ENCODE measurements around the gene GOT1.

GOT1 gene

DNA sequence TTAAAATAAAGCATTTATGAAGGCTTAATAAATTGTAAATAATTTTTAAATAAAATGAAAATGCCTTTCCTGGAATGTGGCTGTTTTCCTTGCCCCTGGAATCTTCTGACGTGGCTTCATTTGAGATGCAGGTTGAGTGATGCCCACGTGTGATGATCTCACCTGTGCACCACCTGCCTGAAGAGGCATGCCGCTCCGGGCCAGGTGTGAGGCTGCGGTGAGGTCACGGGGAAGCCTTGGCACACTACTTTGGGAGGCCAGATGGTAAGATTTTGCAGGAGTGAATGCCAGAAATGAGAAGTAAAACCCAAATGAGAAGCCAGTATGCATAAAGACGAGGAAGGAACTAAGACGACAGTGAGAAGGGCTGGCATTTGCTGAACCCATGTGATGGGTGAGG, 36.2 kb downstream of the GOT1 start:
- DNase-seq, result no peak

DNA sequence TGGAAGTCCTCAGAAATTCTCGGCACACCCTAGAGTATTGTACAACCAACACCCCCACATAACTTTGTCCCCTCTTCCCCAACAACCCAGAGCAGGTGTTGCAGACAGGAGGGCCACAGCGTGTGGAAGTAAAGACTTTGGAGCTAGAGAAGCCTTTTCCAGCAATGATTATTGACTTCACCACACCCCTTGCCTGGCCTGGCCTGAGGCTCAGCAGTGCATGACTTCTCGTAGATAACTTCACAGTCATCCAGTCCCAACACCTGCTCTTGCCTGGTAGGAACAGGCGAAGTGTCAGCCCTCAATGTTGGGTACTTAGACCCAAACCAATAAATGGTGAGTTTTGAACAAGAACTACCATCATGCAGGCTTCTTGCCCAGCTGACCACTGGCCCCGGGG, 36.7 kb downstream of the GOT1 start:
- no peak for DNase-seq

DNA sequence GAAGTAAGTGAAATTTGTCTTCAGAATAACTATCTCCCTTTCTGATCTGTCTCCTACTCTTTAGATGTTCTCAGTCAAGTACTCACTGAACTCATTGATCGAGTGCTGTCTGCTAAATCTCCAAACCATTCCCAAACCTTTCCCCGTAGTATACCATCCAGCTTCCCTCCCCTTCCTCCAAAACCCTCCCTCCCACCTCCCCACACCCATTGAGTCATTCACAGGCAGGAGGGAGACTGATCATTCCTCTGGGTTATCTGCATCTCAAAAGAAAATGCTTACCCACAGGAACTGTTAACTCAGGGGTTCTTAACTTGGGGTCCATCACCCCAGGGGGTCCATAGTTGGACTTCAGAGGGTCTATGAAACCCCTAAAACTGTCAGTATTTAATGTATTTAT, 37.4 kb downstream of the GOT1 start:
- no peak for DNase-seq

DNA sequence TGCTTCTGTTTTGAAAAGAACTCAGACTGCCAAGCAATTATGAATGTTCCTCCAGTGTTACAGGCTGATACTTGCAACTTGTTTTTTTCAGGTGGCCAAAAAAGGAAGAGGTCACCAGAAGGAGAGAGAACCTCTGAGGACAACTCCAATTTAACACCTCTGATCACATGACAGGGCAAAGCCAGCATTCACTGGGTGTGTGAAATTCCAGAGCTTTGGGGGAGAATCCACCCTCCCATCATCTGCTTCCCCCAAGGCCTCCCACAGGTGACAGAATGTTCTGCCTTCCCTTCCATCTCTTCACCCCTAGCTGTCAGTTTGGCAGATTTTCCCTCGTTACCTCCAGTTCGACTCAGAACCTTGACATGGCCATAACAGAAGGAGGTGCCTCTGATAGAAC, 39.1 kb downstream of the GOT1 start:
- DNase-seq, result no peak

DNA sequence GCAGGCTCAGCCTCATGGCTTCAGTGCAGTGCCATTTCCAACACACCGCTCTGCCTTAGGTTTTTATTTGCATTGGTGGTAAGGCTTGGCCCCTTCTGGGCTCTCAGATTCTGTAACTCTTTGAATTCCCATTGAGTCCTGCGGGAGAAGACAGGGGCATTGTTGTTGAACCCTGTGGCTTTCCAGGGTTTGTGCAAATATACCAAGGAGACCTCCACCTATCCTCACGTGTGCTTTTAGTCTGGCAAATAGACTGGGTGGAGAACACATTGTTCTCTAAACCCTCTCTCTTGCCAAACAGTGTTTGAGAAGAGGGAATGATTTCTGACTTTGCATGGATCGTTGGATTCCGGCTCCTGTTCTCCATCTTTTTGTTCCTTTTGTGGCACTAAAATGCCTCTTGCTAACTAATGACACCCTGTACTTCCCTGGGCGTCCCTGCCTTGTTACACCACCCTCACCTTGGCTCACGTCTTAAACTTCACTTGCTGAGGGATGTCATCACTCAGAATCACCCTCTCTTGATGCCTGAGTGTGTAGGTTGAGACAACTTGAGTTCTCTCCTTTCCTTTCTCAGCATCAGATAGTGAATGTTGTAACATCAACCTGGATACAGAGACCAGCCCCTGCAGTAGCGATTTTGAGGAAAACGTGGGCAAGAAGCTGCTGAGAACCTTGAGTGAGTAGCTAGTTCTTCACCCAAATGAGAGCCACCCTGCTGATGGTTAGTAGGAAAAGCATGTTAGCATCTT, 40.5 kb downstream of the GOT1 start:
- DNase-seq, result no peak

DNA sequence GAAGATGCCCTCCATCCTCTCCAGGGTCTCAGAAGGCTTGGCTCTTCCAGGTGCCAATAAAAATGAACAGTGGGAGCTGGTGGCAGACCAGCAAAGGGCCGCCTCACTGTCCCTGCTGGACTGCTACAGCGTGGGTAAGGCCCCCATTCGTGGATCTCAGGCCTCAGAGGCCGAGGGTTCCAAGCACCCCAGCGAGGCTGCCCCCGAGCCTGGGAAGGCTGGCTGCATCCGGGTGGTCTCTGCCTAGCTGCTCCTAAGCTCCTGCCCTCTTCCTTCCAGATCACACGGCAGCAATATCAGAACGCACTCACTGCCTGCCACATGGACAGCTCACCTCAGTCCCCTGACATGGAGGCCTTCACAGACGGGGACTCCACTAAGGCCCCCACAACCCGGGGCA, 42.9 kb downstream of the GOT1 start:
- DNase-seq, result no peak

DNA sequence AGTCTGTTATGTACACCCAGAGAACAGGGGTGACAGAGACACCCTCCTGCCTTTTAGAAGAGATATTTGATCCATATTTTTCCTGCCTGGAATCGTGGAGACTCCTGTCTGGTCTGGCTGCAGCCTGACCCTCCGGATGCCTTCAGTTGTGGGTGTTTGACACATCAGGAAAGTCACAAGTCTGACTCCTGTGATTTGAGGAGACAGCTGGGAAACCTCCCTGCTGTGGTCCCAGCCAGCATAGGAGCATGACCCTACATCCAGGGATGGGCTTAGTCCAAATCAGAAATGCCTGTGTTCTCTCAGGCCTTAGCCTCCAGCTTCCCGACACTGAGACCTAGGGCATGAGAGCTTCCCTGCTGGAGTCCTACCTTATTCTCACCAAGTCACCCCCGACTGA, 43.4 kb downstream of the GOT1 start:
- no peak for DNase-seq

DNA sequence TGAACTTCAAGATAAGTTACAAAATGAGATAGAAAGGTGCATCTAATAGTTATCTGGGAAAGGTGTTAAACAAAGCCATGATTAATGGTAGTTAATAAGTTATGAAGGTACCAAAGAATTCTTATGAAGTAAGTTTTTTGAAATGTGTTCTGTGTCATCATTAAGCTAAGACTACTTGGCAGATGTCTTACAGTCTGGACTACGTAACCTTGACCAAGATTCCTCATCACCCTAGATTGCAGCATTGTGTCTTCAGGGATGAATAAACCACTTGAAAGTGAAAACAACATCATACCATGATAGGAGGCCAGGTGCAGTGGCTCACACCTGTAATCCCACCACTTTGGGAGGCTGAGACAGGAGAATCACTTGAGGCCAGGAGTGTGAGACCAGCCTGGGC, 48.2 kb downstream of the GOT1 start:
- no peak for DNase-seq

DNA sequence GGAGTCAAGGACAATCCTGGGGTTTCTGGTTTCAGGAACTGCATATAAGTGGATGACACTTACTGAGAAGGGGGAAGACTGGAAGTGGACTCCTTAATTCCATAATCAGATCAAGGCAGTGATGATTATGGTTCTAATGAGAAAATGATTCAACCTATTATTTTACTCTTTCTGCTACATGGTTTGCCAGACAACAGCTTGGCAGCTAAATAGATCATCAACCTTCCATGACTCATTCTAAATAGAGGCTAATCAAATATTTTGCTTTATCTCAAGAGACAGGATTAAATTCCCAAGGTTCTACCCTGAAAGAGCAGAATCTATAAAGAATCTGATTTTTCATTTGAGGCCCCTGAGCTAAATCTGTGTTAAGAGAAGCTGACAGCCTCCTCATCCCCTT, 55.0 kb downstream of the GOT1 start:
- DNase-seq, result no peak

DNA sequence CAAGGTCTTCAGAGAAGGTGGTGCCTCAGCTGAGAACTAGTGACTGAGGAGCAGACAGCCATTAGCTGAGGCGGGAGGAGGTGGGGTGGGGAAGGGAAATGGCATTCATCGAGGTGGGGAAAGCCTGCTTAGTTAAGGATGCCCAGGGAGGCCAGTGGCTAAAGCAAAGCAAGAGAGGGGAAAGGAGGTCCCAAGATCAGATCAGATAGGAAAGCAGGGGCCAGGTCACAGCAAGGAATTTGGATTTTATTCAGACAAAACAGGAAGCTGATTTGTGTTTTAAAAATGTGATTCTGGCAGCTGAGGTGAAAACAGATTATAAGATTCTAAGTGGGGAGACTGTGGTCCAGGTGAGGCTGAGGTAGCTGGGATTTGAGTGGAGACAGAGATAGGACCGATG, 55.5 kb downstream of the GOT1 start:
- DNase-seq, result no peak

DNA sequence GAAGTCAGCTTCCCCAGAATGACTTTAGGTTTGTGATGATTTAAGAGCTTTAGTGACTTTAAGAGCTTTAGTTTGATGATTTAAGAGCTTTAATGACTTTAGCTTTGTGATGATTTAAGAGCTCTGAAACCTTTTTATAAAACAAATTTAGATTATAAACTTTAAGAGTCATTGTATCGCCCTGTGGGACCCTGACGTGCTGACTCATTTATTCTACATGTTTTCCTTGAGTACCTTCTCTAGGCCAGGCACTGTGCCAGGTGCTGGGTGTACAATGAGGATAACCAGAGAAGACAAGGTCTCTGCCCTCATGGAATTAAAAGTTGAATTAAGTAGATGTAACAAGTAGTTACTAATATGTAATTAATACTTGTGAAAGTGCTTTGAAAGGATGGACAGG, 55.9 kb downstream of the GOT1 start:
- no peak for DNase-seq

DNA sequence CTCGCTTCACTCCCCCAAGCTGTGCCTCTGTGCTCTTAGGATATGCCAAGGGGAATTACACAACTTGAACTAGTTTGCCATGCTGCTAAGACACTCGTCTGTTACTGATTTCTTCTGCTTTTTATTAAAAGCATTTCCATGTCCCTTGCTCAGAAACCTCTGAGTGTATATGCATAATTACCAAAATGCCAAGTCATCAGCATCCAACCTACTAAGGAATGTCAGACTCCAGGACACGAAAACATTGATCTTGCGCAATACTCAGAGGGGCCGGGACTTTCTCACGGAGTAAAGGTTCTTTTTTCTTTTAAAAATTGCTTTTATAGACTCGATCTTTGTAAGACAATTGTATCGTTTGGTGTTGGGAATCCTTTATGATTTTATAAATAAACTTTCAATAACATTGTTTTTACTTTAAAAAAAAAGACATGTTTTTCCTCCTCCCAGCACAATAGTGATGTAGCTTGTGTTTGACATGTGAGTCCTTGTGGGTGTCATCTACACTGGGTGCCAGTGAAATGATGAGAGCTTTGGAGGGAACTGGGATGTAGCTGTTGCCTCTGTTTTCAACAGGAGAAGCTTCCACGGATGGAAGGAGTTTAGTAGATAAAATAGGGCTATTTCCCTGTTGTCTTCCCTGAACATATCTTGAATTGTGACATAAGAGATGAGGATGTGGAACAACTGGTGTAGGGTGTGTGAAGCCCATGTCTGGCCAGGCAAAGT, 57.7 kb downstream of the GOT1 start:
- DNase-seq, result no peak

DNA sequence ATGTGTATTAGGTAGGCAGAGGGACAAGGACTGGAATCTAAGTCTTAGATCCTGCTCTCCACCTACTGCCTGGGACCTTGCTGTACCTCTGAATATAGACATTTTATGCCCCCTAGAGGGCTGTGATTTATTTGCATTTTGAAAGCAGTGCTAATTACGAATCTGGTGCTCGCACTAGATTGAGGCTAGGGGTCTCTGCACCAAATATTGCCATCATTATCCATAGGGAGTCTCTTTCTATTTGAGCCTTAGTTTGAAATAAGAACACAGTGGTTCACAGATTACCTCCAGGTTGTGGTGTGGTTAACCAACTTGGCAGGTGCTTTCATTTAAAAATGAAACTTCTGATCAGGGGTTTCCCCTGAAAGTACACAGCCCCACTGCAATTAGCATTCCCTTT, 59.4 kb downstream of the GOT1 start:
- DNase-seq, result no peak

DNA sequence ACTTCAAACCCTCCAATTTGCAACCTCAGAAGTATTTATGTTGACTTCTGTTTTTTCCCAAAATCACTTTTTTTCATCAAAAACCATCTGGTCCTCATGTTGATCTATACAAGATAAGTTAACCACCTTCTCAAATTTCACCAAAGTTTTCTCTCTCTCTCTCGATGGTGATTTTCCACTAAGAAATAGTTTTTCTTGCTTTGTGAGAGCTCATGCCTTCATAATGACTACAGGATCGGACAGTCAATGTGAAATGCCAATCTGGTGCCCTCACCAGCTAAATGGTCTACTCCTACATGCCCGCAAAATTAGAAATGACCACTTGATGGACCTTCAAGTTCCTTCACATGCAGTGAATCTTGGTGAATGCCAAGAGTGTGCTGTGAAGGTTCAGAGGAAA, 60.9 kb downstream of the GOT1 start:
- no peak for DNase-seq

DNA sequence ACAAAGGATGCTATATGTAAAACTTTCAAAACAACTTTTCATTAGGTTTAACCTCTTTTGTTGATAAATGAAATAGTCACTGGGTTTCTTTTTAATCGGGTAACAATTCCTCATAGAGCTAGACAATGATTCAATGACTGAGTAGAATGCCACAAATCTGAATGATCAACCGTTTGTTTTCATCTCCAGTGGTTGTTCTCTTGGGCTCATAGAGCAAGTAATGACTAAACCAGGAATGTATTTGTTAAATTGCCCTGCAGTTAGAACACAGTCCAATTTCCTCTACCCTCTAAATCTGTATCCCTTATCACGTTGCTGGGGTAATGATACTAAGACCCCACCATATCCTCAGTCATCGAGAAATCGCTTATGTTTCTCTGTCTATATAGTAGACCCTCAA, 61.3 kb downstream of the GOT1 start:
- no peak for DNase-seq

DNA sequence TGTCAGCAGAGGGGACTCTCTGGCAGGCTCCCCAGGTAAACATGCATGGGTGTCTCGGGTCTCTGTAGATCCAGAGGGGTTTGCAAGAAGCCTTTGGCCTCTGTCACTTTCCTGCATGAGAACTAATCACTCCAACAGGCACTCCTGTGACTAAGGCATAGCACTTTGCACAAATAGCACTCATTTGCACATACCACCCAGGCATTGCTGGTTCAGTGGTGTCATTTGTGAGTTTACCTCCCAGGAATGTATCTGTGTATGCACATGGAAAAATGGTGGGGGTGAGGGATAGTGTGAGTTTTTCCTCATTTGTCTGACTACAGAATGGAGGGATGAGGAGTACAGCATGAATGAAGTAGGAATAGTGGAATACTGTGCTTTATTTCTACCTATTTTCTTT, 61.8 kb downstream of the GOT1 start:
- no peak for DNase-seq

DNA sequence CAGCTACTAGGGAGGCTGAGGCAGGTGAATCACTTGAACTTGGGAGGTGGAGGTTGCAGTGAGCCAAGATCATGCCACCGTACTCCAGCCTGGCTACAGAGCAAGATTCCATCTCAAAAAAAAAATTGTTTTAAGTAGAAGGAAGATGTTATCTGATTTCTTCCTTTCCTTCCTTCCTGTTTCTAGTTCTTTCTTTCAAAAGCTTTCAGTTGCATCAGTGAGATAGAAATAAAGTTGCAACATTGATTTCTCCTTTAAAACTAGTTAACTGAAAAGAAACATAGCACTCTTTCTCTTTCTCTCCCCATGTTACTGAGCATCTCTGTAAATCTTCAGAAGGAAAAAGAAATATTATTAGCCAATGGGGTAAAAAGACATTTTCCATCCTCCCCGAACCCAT, 63.8 kb downstream of the GOT1 start:
- no peak for DNase-seq

DNA sequence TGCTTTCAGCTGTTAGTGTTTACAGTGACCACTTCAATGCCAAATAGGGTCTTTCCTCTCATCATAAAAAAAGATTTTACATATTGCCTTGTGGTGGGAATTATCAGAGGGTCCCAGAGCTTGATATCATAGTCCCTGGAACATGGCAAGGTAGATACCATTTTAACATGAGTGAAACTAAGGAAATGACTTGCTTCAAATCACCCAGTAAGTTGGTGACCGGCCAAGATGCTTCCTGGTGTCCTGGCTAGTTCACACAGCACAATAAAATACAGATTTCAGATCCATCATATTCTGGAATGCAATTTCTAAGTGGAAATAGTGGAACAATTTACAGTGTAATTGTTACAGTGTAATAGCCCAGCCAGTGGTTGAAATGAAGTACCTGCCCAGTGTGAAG, 64.7 kb downstream of the GOT1 start:
- no peak for DNase-seq

DNA sequence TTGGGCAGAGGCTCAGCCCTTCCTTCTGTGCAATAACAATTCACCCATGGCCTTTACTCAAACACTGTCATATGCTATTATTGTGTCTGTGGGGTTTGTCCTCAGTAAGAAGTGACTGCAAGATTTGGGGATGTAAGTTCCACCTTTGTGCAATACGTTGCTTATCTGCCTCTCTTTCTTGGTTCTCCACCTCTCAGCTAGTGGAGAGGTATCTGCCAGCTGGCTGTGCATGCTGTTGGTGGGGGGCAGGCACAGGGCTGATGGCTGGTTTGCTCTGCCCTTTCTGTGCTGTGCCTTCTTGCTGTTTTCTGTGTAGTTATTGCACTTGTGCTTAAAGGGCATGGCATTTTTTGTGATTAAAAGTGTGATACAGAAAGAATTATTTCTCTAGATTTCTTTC, 65.1 kb downstream of the GOT1 start:
- no peak for DNase-seq

DNA sequence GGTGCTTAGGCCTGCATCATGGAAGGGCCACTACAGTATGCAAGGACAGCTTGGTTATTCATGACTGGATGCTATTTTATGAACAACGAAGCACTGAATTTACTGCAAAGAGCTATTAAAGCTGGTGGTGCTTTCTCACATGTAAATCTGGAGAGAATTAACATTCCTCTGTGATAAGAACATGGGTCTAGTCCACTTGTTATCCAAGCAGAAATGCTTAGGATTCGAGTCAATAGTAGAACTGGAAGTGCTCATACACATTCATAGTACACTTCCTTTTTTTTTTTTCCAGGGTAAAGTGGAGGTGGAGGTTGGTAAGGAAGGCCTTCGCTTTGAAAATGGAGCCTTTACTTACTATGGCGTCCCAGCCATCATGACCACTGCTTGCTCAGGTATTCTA, 66.3 kb downstream of the GOT1 start:
- no peak for DNase-seq

DNA sequence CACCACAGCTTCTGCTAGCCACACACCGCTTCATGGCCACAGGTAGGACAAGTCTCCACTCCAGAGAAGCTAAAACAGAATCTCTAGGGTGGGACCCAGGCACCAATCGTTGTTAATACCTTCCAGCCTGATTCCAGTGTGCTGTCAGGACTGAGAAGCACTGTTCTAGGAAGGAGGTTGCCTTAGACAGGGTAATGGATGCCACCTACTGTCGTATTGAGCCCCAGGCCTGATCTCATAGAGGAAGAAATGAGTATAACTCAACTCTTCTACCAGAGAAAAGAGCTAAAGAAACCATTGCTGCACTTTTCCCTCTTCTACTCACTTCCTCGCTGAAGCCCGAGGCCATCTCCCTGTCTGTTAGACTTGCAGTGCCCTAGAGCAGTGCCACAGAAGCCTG, 69.5 kb downstream of the GOT1 start:
- DNase-seq, result no peak

DNA sequence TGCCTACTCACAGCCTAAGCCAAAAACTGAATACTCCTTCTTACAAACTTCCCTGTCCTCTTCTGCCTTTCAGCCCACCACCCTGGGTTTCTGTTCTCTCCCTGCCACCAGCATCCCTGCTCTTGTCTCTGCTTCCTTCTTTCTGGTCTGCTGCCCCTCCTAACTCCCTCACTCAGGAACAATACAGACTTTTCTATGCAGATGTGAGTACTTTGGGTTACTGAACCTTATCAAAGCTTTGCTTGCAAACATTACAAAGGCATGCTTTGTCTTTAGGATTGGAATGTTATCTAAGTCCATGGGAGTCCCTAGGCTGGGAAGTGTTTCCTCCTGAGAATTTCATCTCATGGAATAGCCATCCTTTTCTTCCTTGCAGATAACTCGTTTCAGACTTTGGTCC, 72.3 kb downstream of the GOT1 start:
- no peak for DNase-seq

DNA sequence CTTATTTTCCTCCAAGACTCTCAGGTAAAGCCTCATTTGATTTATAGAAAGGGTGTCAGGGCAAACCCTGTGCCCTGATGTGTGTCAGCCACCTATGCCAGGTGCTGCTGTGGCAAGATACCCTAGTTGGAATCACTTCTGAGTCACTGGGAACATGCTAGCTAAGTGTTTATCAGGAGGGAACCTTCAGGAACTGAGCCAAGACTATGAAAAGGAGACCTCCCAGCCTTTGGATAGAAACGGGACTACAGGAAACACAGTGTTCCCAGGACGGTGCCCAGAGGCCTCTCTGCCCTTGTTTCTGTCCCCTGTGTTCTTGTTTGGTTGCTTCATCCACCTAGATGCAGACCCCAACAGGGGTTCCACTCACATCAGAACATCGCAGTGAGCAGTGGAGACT, 72.7 kb downstream of the GOT1 start:
- DNase-seq, result no peak

DNA sequence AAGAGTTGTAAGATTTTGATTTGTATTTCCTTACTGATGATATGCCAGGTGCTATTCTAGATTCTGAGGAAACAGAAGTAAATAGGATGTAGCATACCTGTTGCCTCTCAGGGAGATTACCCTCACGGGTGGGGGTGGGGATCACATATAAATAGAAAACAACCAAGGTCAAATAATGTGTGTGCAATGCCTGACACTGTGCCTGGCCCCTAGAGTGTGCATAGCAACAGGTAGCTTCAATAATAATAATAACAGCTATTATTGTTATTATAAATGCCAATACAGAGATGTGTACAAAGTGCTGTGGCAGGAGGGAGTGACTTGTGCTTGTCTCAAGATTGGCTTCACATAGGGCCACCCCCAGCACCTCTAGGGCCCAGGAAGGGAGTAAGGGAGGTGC, 77.2 kb downstream of the GOT1 start:
- no peak for DNase-seq

DNA sequence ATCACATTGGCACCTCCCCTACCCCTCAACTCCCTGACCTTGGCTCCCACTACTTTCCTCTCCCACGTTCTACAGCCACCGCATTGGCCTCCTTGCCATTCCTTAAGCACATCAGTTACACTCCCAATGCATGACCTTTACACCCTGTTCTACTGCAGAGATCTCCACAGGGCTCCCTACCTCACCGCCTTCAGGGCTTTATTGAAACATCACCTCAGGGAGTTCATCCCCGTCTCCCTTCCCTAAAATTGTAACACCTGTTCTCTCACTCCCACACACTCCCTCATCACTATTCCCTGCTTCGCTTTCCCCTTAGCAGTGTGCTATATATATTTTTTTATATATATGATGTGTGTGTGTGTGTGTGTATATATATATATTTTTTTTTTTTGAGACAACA, 82.8 kb downstream of the GOT1 start:
- no peak for DNase-seq

Measured in stimulated activated CD4-positive, alpha-beta T cell treated with anti-CD3 and anti-CD28 coated beads, Interleukin-2, amount 100 ng/mL, for 48 hours (primary cell).